GM10266 (cell line): ENCODE measurements around the gene EVX1.

ENCODE experiments used
- DNase-seq: peaks from one replicate; pipeline ENCODE4 v3.0.0; 2012; ENCODE audit errors: extremely low spot score
- CTCF ChIP-seq: IDR thresholded peaks from 2 replicates; pipeline ENCODE4 v1.5.1; 2012; ENCODE audit warnings: mild to moderate bottlenecking, low read depth; ENCODE audit not compliant: control insufficient read depth, insufficient read depth; ENCODE audit errors: missing control alignments

EVX1 gene

GRCh38 chr7:27237735-27238334 is 4.8 kb upstream of the EVX1 start:
- no peak for DNase-seq
- TF ChIP-seq CTCF, result no peak

DNA sequence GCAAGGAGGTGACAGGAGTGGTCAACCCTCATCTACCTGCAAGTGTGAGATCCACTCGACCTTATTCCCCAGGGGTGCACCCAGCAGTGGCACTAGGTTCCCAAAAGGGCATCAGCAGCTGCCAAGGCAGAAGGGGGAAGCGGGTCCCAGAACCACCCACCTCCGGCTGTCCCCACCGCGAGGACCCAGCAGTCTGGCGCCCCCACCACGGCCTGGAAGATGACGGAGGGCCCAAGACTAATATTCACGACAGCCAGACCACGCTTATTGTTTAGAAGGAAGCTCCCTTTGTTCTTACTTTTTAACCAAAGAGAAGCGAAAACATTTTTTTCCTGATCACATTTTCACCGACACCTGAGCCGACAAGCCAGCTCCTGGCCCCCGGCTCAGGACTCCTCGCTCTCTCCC is 3.6 kb upstream of the EVX1 start:
- peak; percentile 28 for DNase-seq
- TF ChIP-seq CTCF, result no peak

- no peak for TF ChIP-seq CTCF
- peak; percentile 28 for DNase-seq
These were observed 3.1 kb upstream of the EVX1 start for GRCh38 chr7:27239387-27240014.

DNA sequence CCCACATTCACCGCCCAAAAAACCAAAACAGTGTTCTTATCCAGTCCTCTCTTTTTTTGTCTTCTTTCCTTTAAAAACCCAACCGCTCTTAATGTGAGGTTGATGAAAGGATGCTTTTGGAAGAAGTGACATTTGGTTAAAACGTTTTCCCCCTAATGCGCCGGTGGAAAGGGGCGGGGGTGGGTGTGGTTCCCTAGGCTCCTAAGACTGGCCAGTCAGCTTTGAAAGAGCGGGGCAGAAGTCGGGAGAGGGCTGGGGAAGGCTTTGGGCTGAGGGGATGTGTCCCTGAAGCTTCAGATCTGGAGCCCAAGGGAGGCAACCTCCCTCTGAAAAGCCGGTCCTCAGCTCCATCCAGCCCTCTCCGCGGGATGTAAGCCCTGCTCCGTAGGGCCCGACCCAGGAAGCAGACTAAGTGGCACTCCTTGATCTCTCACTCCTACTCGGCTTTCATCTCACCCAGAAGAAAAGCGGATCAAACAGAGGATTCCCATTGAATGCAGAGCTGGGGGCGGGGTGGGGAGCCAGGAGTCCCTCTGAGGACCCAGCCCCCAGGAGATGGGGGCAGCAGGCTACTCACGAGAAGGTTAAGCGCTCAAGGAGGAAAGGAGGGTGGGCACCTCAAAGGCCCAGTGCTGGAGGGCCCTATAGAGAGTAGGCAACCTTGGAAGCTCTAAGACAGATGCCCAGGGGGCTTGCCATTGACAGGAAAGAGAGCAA is 2.4 kb upstream of the EVX1 start:
- no peak for TF ChIP-seq CTCF
- DNase-seq, result peak; percentile 20

GRCh38 chr7:27241189-27242056 is 1.2 kb upstream of the EVX1 start:
- TF ChIP-seq CTCF, result no peak
- DNase-seq, result peak; percentile 24

GRCh38 chr7:27242154-27242553 is 448 bp upstream of the EVX1 start:
- TF ChIP-seq CTCF, result no peak
- DNase-seq, result no peak
